Activated T-cell treated with anti-CD3 and anti-CD28 coated beads, Interleukin-2, amount 50 U/mL, for 24 hours (primary cell): Measurements from ENCODE around the gene JPT1.
"Not testable (repeated sequence)": the region's sequence is repeated elsewhere in the genome, so short reads cannot be mapped to it uniquely, and the experiment has no call there.

Experiments
- DNase-seq: peaks from one replicate; pipeline ENCODE4 v3.0.0-alpha.2; 2020
- H3K27ac Mint-ChIP-seq: 2 replicates; pipeline ENCODE4 v1.8.0; 2020; ENCODE audit warnings: mild to moderate bottlenecking, mixed read lengths
- H3K27me3 Mint-ChIP-seq: 2 replicates; pipeline ENCODE4 v1.8.0; 2020; ENCODE audit warnings: mixed read lengths
- H3K36me3 Mint-ChIP-seq: 2 replicates; pipeline ENCODE4 v1.8.0; 2020; ENCODE audit warnings: low read depth, mixed read lengths
- H3K4me1 Mint-ChIP-seq: 2 replicates; pipeline ENCODE4 v1.8.0; 2020; ENCODE audit warnings: low read depth, mixed read lengths
- H3K4me3 Mint-ChIP-seq: 2 replicates; pipeline ENCODE4 v1.8.0; 2020; ENCODE audit warnings: mild to moderate bottlenecking, moderate library complexity, mixed read lengths
- H3K9me3 Mint-ChIP-seq: 2 replicates; pipeline ENCODE4 v1.8.0; 2020; ENCODE audit warnings: mixed read lengths

Gene JPT1

GRCh38 chr17:75173526-75173925 lies 19.2 kb upstream of the JPT1 start:
- no peak overlapping the region for H3K4me3 Mint-ChIP-seq
- peaks cover 23% of the 10 kb centered on the region for H3K4me1 Mint-ChIP-seq
- peak overlapping the region; percentile 60 for H3K27ac Mint-ChIP-seq
- no peaks in the 10 kb centered on the region for H3K9me3 Mint-ChIP-seq
- peaks cover 90% of the 10 kb centered on the region for H3K36me3 Mint-ChIP-seq
- DNase-seq, result no peak
- H3K27me3 Mint-ChIP-seq, result no peaks in the 10 kb centered on the region

GRCh38 chr17:75168998-75169397 lies 14.7 kb upstream of the JPT1 start:
- Mint-ChIP-seq H3K27ac (peak overlapping the region; percentile 14), H3K4me3 (no peak overlapping the region), H3K9me3 (no peaks in the 10 kb centered on the region), H3K4me1 (peaks cover 17% of the 10 kb centered on the region), H3K27me3 (no peaks in the 10 kb centered on the region), H3K36me3 (peaks cover 87% of the 10 kb centered on the region)
- DNase-seq, result no peak

- DNase-seq, H3K27me3 Mint-ChIP-seq, H3K4me1 Mint-ChIP-seq, H3K4me3 Mint-ChIP-seq, H3K9me3 Mint-ChIP-seq: not testable (repeated sequence)
- Mint-ChIP-seq H3K36me3 (peaks cover 70% of the 10 kb centered on the region), H3K27ac (peak overlapping the region; percentile 26)
Measured at GRCh38 chr17:75164606-75165005, 10.3 kb upstream of the JPT1 start.

- Mint-ChIP-seq H3K36me3 (peaks cover 64% of the 10 kb centered on the region), H3K9me3 (no peaks in the 10 kb centered on the region), H3K4me3 (no peak overlapping the region), H3K27me3 (no peaks in the 10 kb centered on the region), H3K4me1 (peaks cover 7% of the 10 kb centered on the region), H3K27ac (no peak overlapping the region)
- no peak for DNase-seq
Measured at GRCh38 chr17:75163074-75163473, 8.8 kb upstream of the JPT1 start.

GRCh38 chr17:75160211-75160610 lies 5.9 kb upstream of the JPT1 start:
- H3K27me3 Mint-ChIP-seq, result no peaks in the 10 kb centered on the region
- H3K9me3 Mint-ChIP-seq, result no peaks in the 10 kb centered on the region
- no peak for DNase-seq
- H3K4me1 Mint-ChIP-seq, result peaks cover 13% of the 10 kb centered on the region
- no peak overlapping the region for H3K4me3 Mint-ChIP-seq
- no peak overlapping the region for H3K27ac Mint-ChIP-seq
- H3K36me3 Mint-ChIP-seq, result peaks cover 41% of the 10 kb centered on the region

GRCh38 chr17:75159196-75160031 lies 5.1 kb upstream of the JPT1 start:
- no peak overlapping the region for H3K4me3 Mint-ChIP-seq
- no peak for DNase-seq
- no peak overlapping the region for H3K27ac Mint-ChIP-seq

GRCh38 chr17:75158480-75158879 lies 4.2 kb upstream of the JPT1 start:
- H3K4me3 Mint-ChIP-seq, H3K27ac Mint-ChIP-seq, H3K27me3 Mint-ChIP-seq, DNase-seq, H3K9me3 Mint-ChIP-seq: not testable (repeated sequence)
- Mint-ChIP-seq H3K36me3 (peaks cover 36% of the 10 kb centered on the region), H3K4me1 (peaks cover 21% of the 10 kb centered on the region)

More at GRCh38 chr17:75159196-75160031, 5.1 kb upstream of the JPT1 start:
- Mint-ChIP-seq H3K4me1 (peaks cover 21% of the 10 kb centered on the region), H3K36me3 (peaks cover 36% of the 10 kb centered on the region), H3K9me3 (no peaks in the 10 kb centered on the region), H3K27me3 (no peaks in the 10 kb centered on the region)

- Mint-ChIP-seq H3K27ac (peak overlapping the region; percentile 94), H3K27me3 (no peaks in the 10 kb centered on the region), H3K36me3 (peaks cover 39% of the 10 kb centered on the region), H3K4me3 (no peak overlapping the region), H3K9me3 (no peaks in the 10 kb centered on the region), H3K4me1 (peaks cover 36% of the 10 kb centered on the region)
- DNase-seq, result no peak
Measured at GRCh38 chr17:75155191-75155601, 884 bp upstream of the JPT1 start.

- Mint-ChIP-seq H3K27me3 (no peaks in the 10 kb centered on the region), H3K9me3 (no peaks in the 10 kb centered on the region)
- no peak for DNase-seq
Measured at GRCh38 chr17:75153780-75154194, 525 bp downstream of the JPT1 start.

GRCh38 chr17:75152922-75153779 lies 1.2 kb downstream of the JPT1 start:
- peak overlapping the region; percentile 92 for H3K27ac Mint-ChIP-seq

More at GRCh38 chr17:75153780-75154194, 525 bp downstream of the JPT1 start:
- H3K27ac Mint-ChIP-seq, result peak overlapping the region; percentile 92
- H3K4me1 Mint-ChIP-seq, result peaks cover 35% of the 10 kb centered on the region
- peak overlapping the region; percentile 96 for H3K4me3 Mint-ChIP-seq
- H3K36me3 Mint-ChIP-seq, result peaks cover 40% of the 10 kb centered on the region

GRCh38 chr17:75152523-75152921 lies 1.8 kb downstream of the JPT1 start:
- peaks cover 48% of the 10 kb centered on the region for H3K36me3 Mint-ChIP-seq
- peaks cover 37% of the 10 kb centered on the region for H3K4me1 Mint-ChIP-seq
- H3K27ac Mint-ChIP-seq, result peak overlapping the region; percentile 92

More at GRCh38 chr17:75152922-75153779, 1.2 kb downstream of the JPT1 start:
- Mint-ChIP-seq H3K36me3 (peaks cover 44% of the 10 kb centered on the region), H3K27me3 (no peaks in the 10 kb centered on the region), H3K9me3 (no peaks in the 10 kb centered on the region), H3K4me1 (peaks cover 37% of the 10 kb centered on the region), H3K4me3 (peak overlapping the region; percentile 96)
- peak; percentile 54 for DNase-seq

GRCh38 chr17:75151930-75152329 lies 2.4 kb downstream of the JPT1 start:
- peak overlapping the region; percentile 96 for H3K4me3 Mint-ChIP-seq
- no peaks in the 10 kb centered on the region for H3K9me3 Mint-ChIP-seq
- peaks cover 52% of the 10 kb centered on the region for H3K36me3 Mint-ChIP-seq
- no peaks in the 10 kb centered on the region for H3K27me3 Mint-ChIP-seq
- no peak for DNase-seq
- H3K27ac Mint-ChIP-seq, result peak overlapping the region; percentile 92
- peaks cover 37% of the 10 kb centered on the region for H3K4me1 Mint-ChIP-seq

More at GRCh38 chr17:75152523-75152921, 1.8 kb downstream of the JPT1 start:
- H3K27me3 Mint-ChIP-seq, result no peaks in the 10 kb centered on the region
- no peak for DNase-seq
- H3K9me3 Mint-ChIP-seq, result no peaks in the 10 kb centered on the region
- H3K4me3 Mint-ChIP-seq, result peak overlapping the region; percentile 96

GRCh38 chr17:75147878-75148546 lies 6.3 kb downstream of the JPT1 start:
- no peak overlapping the region for H3K4me3 Mint-ChIP-seq
- no peaks in the 10 kb centered on the region for H3K9me3 Mint-ChIP-seq
- H3K27me3 Mint-ChIP-seq, result no peaks in the 10 kb centered on the region
- DNase-seq, result no peak
- H3K4me1 Mint-ChIP-seq, result peaks cover 23% of the 10 kb centered on the region
- H3K36me3 Mint-ChIP-seq, result peaks cover 79% of the 10 kb centered on the region
- H3K27ac Mint-ChIP-seq, result peak overlapping the region; percentile 61

- Mint-ChIP-seq H3K27me3 (no peaks in the 10 kb centered on the region), H3K27ac (peak overlapping the region; percentile 2), H3K9me3 (no peaks in the 10 kb centered on the region), H3K36me3 (peaks cover 78% of the 10 kb centered on the region), H3K4me3 (no peak overlapping the region), H3K4me1 (peaks cover 14% of the 10 kb centered on the region)
- DNase-seq, result no peak
Measured at GRCh38 chr17:75146592-75146991, 7.7 kb downstream of the JPT1 start.
